ENCODE results near the gene CEP85L.

DNA sequence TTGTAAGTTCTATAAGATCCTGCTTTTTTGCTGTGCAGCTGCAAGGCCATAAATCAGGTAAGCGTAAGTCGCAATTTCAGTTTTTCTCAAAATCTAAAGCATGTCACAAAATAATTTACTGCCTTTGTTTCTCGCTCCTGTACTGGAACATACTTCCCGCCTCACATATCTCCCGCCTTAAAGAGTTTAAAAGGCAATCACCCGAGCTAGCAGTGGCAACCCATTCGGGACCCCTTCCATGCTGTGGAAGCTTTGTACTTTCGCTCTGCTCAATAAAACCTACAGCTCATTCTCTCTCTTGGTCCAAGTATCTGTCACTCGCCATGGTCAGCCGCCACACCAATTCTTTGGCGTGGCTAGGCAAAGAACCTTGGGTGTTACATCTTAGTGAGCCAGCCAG is 34.0 kb downstream of the CEP85L start:
- TF ChIP-seq ZNF883 (CRISPR knock-in tag; IDR thresholded peaks at IDR 0.05; ENCODE audit: not compliant biosample characterization) (no peak), ZNF468 (CRISPR knock-in tag; IDR thresholded peaks at IDR 0.05) (no peak)

All from HepG2 (cell line).